Stimulated activated CD4-positive, alpha-beta T cell treated with anti-CD3 and anti-CD28 coated beads, Interleukin-4, amount 100 ng/mL, for 48 hours (primary cell): ENCODE results near the gene SREBF2.

Experiments used
- DNase-seq, 2 donors: peaks; one replicate each; pipeline ENCODE4 v3.0.0-alpha.2; 2020; ENCODE audit warnings: low read depth in 2 of 2

Gene SREBF2

GRCh38 chr22:41832553-41833368, at the start of gene SREBF2:
Gene SREBF2, plus strand, starts transcription at chr22:41833105. Its CDS starts 166 bp downstream, at chr22:41833271.
- peak; percentile 98 to 99 for DNase-seq

DNA sequence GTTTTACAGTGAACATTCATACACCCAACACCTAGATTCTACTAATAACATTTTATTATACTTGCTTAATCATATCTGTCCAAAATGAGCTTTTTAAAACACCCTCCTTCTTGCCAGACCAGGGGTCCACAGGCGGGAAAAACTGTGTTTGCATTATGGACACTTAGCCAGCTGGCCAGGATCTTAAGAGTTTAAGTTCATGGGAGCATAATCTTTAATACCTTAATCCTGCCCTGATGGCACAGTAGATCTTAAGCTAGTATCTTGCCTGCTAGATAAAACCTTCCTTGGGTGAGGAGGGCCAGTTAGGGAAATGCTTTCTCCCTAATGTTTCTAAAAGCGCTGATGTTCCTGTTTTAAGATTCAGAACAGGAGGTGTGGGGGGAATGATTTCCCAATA, 45.6 kb upstream of the SREBF2 start:
- DNase-seq, result no peak

DNA sequence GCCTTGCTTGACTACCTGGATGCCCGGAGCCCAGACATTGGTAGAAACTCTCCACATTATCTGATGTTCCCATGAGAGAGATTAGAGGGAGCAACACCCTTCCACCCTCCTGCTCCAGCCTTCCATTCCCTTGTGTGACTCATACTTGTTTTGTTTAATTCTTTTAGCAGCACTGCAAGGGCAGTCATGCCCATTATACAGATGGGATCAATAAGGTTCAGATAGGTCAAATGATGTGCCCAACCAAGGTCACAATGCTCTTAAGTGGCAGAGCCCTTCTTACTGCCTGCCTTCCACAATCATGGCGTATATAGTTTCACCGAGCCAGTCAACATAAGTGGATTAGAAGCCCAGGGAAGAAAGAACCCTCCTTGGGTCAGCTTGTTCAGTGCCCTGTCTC, 39.0 kb upstream of the SREBF2 start:
- DNase-seq, result no peak

- DNase-seq, result no peak
Measured at GRCh38 chr22:41798736-41799135, 34.2 kb upstream of the SREBF2 start.

DNA sequence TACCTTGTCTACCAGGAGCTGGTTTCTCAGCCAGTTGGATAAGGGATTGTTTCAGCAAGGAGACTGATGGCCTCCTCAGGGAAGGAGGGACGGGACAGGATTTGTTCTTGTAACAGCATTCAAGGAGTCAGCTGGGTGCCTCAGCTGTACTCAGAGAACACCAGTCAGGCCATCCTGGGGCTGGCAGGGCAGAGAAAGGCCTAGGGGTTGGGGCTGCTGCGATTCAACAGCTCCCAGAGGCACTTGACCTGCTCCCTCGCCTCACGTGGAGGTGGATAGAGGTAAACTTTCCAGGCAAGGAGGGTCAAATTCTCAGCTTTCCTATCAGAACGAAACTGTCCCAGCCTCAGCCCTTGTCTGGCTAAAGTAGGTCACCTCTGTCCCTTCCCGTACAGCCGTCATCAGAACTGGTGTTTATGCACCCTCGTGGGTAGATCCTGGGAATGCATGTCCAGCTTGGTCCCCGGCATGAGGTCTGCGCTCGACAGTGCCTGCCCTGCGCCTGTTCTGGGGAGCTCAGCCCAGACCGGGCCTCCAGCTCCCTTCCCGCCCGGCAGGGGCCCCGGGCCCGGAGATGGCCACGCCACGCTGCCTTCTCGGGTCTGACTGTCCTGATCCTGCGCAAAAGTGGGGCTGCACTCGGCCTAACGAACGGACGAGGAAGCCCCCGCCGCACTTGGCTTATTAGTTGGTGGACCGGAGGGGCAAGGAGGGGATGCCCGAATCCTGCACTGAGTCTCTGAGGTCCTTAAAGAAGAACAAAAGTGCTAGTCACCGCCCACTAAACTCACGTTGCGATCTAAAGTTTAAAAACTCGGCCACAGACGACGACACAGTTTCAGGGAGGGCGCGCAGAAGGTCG, 33.2 kb upstream of the SREBF2 start:
- no peak for DNase-seq

DNA sequence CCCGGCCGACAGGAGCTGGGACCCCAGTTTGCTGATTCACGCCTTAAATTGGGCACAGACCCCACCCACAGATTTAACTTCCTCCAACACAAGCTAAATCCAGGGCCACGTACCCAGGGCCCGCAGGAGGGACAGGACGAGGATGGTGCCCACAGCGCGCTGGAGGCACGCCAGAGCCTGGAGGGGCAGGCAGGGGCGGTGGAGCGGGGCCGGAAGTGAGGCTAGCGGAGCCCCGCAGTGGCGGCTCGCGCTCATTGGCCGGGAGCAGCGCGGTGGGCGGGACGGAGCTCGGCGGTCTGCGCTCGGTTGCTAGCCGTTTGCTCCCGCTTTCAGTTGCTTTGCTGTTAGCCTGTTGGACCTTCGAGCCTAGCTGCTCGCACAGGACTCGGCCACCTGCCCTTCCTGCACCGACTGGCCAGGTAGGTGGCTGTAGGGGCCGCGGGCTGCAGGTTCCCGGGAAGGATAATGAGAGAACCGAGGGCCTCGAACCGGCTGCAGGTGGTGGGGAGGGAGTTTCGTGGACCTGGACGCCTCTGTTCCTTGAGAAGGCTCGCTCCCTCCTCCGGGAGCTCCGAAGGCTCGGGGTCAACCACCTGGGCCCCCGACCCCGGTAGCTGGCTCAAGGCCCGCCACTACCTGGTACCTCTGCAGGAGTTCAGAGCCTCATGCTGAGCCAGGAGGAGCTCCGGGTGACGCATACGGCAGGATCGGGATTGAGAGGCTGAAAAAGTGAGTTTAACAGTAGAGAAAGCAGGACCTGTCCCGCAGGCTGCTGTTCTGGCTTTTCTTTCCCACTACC, 32.4 kb upstream of the SREBF2 start, which contains the start of gene CCDC134:
CCDC134 (plus strand) TSS at position 332 of the 799 bp plus-strand sequence. CDS start 8,212 bp downstream, outside the sequence.
- DNase-seq, result peak; percentile 89 to 90

- DNase-seq, result no peak
Measured at GRCh38 chr22:41801147-41801819, 31.6 kb upstream of the SREBF2 start.

GRCh38 chr22:41801886-41802285, 31.0 kb upstream of the SREBF2 start:
- no peak for DNase-seq

DNA sequence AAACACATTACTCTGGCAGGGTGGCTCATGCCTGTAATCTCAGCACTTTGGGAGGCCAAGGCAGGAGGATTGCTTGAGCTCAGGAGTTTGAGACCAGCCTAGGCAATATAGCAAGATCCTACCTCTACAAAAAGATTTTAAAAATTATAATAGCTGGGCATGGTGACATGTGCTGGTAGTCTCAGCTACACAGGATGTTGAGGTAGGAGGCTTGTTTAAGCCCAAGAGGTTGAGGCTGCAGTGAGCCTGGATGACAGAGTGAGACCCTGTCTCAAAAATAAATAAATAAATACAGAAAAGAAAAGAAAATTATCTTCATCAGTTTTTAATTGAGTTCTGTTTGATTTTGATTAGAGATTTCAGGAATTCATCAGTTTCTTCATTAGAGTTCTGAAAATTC, 27.3 kb upstream of the SREBF2 start:
- no peak for DNase-seq

DNA sequence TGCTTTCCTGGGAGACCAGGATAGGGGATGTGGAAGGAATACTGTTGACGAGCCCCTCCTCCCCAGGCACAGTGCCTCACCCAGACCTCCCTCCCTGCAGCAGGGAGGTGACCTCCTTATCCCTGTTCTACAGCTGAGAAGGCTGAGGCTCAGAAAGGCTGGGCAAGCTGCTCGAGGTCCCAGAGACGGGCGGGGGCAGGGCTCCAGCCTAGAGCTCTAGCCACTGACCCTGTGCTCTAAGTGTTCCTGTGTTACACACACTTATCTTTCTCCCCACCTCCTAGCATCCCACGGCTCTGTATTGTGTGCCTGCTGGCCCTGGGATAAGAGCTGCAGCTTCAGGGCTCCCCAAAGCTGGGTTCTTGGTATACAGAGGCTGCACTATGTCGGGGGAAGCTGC, 24.5 kb upstream of the SREBF2 start:
- no peak for DNase-seq

DNA sequence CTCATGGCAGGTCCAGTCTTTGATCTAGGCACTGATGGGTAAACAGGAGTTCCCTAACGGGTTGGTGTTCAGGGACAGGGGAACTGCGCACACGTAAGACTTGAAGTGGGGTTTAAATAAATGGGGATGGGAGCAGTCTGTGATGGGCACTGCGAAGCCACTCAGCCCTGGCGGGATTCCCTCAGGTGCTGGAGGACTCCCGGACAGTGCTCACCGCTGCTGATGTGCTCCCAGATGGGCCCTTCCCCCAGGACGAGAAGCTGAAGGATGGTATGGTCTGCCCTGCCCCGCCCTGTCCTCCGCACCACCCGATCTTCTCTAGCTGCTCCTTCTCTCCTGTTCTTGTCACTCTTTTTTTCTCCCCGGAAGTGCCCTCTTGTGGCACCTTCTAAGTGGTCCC, 22.9 kb upstream of the SREBF2 start:
- DNase-seq, result no peak

GRCh38 chr22:41812805-41813545, 19.9 kb upstream of the SREBF2 start:
- no peak for DNase-seq

GRCh38 chr22:41813726-41814410, 19.0 kb upstream of the SREBF2 start:
- DNase-seq, result no peak

GRCh38 chr22:41815716-41816115, 17.2 kb upstream of the SREBF2 start:
- no peak for DNase-seq

- DNase-seq, result no peak
Measured at GRCh38 chr22:41816241-41816640, 16.7 kb upstream of the SREBF2 start.

DNA sequence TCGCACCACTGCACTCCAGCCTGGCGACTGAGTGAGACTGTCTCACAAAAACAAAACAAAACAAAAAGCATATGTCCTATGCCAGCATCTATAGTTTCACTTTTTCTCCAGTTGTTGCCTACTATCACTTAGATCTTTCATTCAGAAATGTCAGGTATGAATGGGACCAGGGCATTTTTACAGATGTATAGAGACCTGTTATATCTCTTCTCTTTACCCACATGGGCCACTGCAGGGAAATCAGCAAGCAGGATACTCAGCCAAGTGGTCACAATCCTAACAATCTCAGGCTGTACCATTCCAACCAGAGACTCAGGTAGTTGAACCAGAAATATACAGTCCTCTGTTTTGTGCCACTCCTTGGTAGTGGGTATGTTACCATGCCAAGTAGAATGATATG, 16.0 kb upstream of the SREBF2 start:
- no peak for DNase-seq

GRCh38 chr22:41818011-41818410, 14.9 kb upstream of the SREBF2 start:
- DNase-seq, result no peak

GRCh38 chr22:41818596-41818995, 14.3 kb upstream of the SREBF2 start:
- no peak for DNase-seq

DNA sequence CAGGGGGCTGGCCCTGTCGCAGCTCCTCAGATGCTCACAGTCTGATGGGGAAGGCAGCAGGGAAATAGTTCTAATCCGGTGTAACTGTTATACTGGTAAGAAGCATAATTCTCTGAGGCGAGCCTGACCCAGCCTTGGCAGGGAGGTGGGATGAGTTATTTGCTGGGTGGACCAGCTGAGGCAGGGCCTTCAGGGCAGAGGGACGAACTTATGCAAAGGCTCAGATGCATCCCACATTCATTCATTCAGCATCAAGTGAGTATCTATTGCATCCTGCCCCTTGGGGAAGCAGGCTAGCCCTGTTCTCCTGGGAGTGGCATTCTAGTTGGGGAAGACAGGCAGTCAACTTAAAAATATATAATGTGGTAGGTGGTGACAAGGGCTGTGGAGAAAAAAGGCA, 13.6 kb upstream of the SREBF2 start:
- DNase-seq, result no peak

GRCh38 chr22:41820447-41820846, 12.5 kb upstream of the SREBF2 start:
- DNase-seq, result no peak
